SK-N-MC (cell line): ENCODE data around the gene COL8A2.

Source experiments
- EZH2 ChIP-seq: fragments of 200-600 bp; sonication (generic); IDR thresholded peaks from one replicate; pipeline ENCODE4 v1.6.1; 2017; ENCODE audit warnings: antibody characterized with exemption
- POLR2AphosphoS5 ChIP-seq: IDR thresholded peaks from 2 replicates; pipeline ENCODE4 v1.6.1; 2012; ENCODE audit warnings: mild to moderate bottlenecking, low read depth, low read length, borderline replicate concordance

- TF ChIP-seq POLR2AphosphoS5 = no peak
- TF ChIP-seq EZH2 = no peak
Measured at GRCh38 chr1:36062315-36062714, 62.7 kb downstream of the COL8A2 start.
